HL-60 (cell line): ENCODE measurements around the gene TP53I11.

Experiments used
- CTCF ChIP-seq: IDR thresholded peaks from one replicate; pipeline ENCODE4 v1.5.1; 2011; ENCODE audit warnings: low read length, control low read depth, inconsistent platforms; ENCODE audit not compliant: insufficient read depth
- POLR2AphosphoS5 ChIP-seq: IDR thresholded peaks from 2 replicates; pipeline ENCODE4 v1.6.1; 2012; ENCODE audit warnings: low read depth
- REST ChIP-seq: IDR thresholded peaks from 2 replicates; pipeline ENCODE4 v1.6.1; 2012; ENCODE audit warnings: low read depth; ENCODE audit not compliant: insufficient replicate concordance

DNA sequence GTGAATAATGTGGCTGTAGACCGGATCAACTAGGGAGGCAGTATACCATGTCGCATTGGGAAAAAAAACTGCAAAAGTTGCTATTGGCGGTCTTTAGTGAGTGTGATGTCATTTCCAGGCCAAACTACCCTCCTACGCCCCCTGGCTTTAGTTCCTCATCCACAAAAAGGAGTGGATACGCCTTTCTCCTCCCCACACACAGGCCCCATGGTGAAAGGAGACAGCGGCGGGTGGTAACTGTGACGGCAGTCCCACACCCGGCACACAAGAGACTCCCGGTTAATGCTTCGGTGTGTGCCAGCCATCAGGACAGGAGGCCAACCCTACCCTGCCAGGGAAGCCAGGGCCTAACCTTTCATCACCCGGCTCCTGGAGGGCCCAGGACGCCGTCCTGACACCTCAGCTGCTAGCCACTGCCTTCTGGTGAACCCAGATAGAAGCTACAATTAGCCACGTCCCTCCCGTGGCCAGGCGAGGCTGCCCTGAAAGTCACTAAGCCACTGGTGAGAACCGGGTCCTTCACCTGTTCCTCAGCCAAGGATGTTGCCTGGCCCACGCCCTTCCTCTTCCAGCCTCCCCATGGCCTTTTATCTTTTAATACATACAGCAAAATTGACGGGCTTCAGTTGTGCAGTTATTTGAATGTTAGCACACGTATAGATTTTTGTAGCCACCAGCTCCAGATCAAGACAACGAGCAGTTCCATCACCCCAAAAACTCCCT lies 10.8 kb downstream of the TP53I11 start:
- peak; percentile 36 for TF ChIP-seq CTCF
- TF ChIP-seq POLR2AphosphoS5 = no peak
- no peak for TF ChIP-seq REST
